HUES48 (cell line): ENCODE data around the gene MANSC4.

Experiments
- H3K27ac ChIP-seq: one replicate; pipeline ENCODE4 v1.7.0; 2013; ENCODE audit warnings: low read depth, low read length, inconsistent platforms
- H3K27me3 ChIP-seq: 2 replicates; pipeline ENCODE4 v1.6.1; 2013; ENCODE audit warnings: mild to moderate bottlenecking, low read length; ENCODE audit not compliant: control insufficient read depth, insufficient read depth
- H3K36me3 ChIP-seq: 2 replicates; pipeline ENCODE4 v1.6.1; 2013; ENCODE audit warnings: low read length; ENCODE audit not compliant: control insufficient read depth, insufficient read depth
- H3K4me1 ChIP-seq: 2 replicates; pipeline ENCODE4 v1.6.1; 2013; ENCODE audit warnings: mild to moderate bottlenecking, low read length; ENCODE audit not compliant: control insufficient read depth, insufficient read depth
- H3K4me3 ChIP-seq: 2 replicates; pipeline ENCODE4 v1.5.1; 2013; ENCODE audit warnings: mild to moderate bottlenecking, low read depth, low read length
- H3K9ac ChIP-seq: 2 replicates; pipeline ENCODE4 v1.6.1; 2013; ENCODE audit warnings: mild to moderate bottlenecking, low read depth, low read length, moderate library complexity
- H3K9me3 ChIP-seq: 2 replicates; pipeline ENCODE4 v1.6.1; 2013; ENCODE audit warnings: low read length; ENCODE audit not compliant: control insufficient read depth, insufficient read depth

Gene MANSC4

GRCh38 chr12:27779416-27779919 lies 568 bp downstream of the MANSC4 start:
- no peaks in the 10 kb centered on the region for H3K27me3 ChIP-seq
- peaks cover 26% of the 10 kb centered on the region for H3K4me1 ChIP-seq
- H3K36me3 ChIP-seq, result peaks cover 2% of the 10 kb centered on the region; the same call in 1 of the 2 replicates
- H3K4me3 ChIP-seq, result peak overlapping the region; percentile 84
- H3K27ac ChIP-seq, result peak overlapping the region; percentile 86
- H3K9me3 ChIP-seq, result no peaks in the 10 kb centered on the region
- H3K9ac ChIP-seq, result peak overlapping the region; percentile 94

GRCh38 chr12:27778206-27778605 lies 1.8 kb downstream of the MANSC4 start:
- Histone ChIP-seq H3K4me3 (no peak overlapping the region), H3K4me1 (peaks cover 26% of the 10 kb centered on the region), H3K9me3 (no peaks in the 10 kb centered on the region), H3K36me3 (peaks cover 2% of the 10 kb centered on the region; the same call in 1 of the 2 replicates), H3K27me3 (no peaks in the 10 kb centered on the region), H3K9ac (no peak overlapping the region), H3K27ac (no peak overlapping the region)

- H3K4me3 ChIP-seq, result no peak overlapping the region
- no peaks in the 10 kb centered on the region for H3K9me3 ChIP-seq
- no peaks in the 10 kb centered on the region for H3K27me3 ChIP-seq
- no peak overlapping the region for H3K9ac ChIP-seq
- peaks cover 17% of the 10 kb centered on the region for H3K4me1 ChIP-seq
- H3K36me3 ChIP-seq, result 0 out of 2 replicates have a peak, but pooled peaks cover 2% of the 10 kb centered on the region
- H3K27ac ChIP-seq, result no peak overlapping the region
Observed at GRCh38 chr12:27777141-27777540, 2.9 kb downstream of the MANSC4 start.

GRCh38 chr12:27772328-27773049 lies 7.5 kb downstream of the MANSC4 start:
- Histone ChIP-seq H3K27me3 (no peaks in the 10 kb centered on the region), H3K27ac (no peak overlapping the region), H3K9me3 (no peaks in the 10 kb centered on the region), H3K4me3 (no peak overlapping the region), H3K36me3 (no peaks in the 10 kb centered on the region), H3K4me1 (no peaks in the 10 kb centered on the region), H3K9ac (no peak overlapping the region)

GRCh38 chr12:27771481-27772327 lies 8.3 kb downstream of the MANSC4 start:
- H3K9me3 ChIP-seq, result no peaks in the 10 kb centered on the region
- no peak overlapping the region for H3K9ac ChIP-seq
- no peak overlapping the region for H3K27ac ChIP-seq

GRCh38 chr12:27769142-27769673 lies 10.8 kb downstream of the MANSC4 start:
- Histone ChIP-seq H3K4me3 (no peak overlapping the region), H3K9me3 (no peaks in the 10 kb centered on the region), H3K36me3 (no peaks in the 10 kb centered on the region), H3K27ac (no peak overlapping the region), H3K9ac (no peak overlapping the region), H3K27me3 (no peaks in the 10 kb centered on the region), H3K4me1 (no peaks in the 10 kb centered on the region)

More at GRCh38 chr12:27771481-27772327, 8.3 kb downstream of the MANSC4 start:
- H3K36me3 ChIP-seq, result no peaks in the 10 kb centered on the region
- H3K27me3 ChIP-seq, result no peaks in the 10 kb centered on the region
- no peaks in the 10 kb centered on the region for H3K4me1 ChIP-seq
- no peak overlapping the region for H3K4me3 ChIP-seq

- H3K27ac ChIP-seq, result no peak overlapping the region
- H3K9ac ChIP-seq, result no peak overlapping the region
- H3K4me1 ChIP-seq, result no peaks in the 10 kb centered on the region
- no peaks in the 10 kb centered on the region for H3K9me3 ChIP-seq
- no peak overlapping the region for H3K4me3 ChIP-seq
- no peaks in the 10 kb centered on the region for H3K36me3 ChIP-seq
- no peaks in the 10 kb centered on the region for H3K27me3 ChIP-seq
Observed at GRCh38 chr12:27766587-27766986, 13.4 kb downstream of the MANSC4 start.

GRCh38 chr12:27762757-27763156 lies 17.3 kb downstream of the MANSC4 start:
- Histone ChIP-seq H3K4me3 (no peak overlapping the region), H3K9me3 (no peaks in the 10 kb centered on the region), H3K36me3 (no peaks in the 10 kb centered on the region), H3K4me1 (no peaks in the 10 kb centered on the region), H3K27ac (no peak overlapping the region), H3K9ac (no peak overlapping the region), H3K27me3 (no peaks in the 10 kb centered on the region)

GRCh38 chr12:27756670-27757195 lies 23.3 kb downstream of the MANSC4 start:
- H3K36me3 ChIP-seq, result peaks cover 20% of the 10 kb centered on the region
- H3K9ac ChIP-seq, result no peak overlapping the region
- H3K9me3 ChIP-seq, result no peaks in the 10 kb centered on the region
- H3K4me3 ChIP-seq, result no peak overlapping the region
- H3K27ac ChIP-seq, result no peak overlapping the region
- H3K27me3 ChIP-seq, result no peaks in the 10 kb centered on the region
- H3K4me1 ChIP-seq, result no peaks in the 10 kb centered on the region

GRCh38 chr12:27754795-27755194 lies 25.2 kb downstream of the MANSC4 start:
- H3K9ac ChIP-seq, result no peak overlapping the region
- H3K4me1 ChIP-seq, result no peaks in the 10 kb centered on the region
- no peak overlapping the region for H3K27ac ChIP-seq
- H3K27me3 ChIP-seq, result no peaks in the 10 kb centered on the region
- H3K4me3 ChIP-seq, result no peak overlapping the region
- peaks cover 24% of the 10 kb centered on the region for H3K36me3 ChIP-seq
- H3K9me3 ChIP-seq, result no peaks in the 10 kb centered on the region
